Epidermal melanocyte (primary cell): ENCODE measurements around the gene TMEM208.
A peak's percentile ranks its signal among the peaks of the same experiment; 100 is the strongest.

Experiments used
- DNase-seq: peaks from one replicate; pipeline ENCODE4 v3.0.0; 2011; ENCODE audit warnings: low spot score; ENCODE audit not compliant: insufficient read length

Gene TMEM208

DNA sequence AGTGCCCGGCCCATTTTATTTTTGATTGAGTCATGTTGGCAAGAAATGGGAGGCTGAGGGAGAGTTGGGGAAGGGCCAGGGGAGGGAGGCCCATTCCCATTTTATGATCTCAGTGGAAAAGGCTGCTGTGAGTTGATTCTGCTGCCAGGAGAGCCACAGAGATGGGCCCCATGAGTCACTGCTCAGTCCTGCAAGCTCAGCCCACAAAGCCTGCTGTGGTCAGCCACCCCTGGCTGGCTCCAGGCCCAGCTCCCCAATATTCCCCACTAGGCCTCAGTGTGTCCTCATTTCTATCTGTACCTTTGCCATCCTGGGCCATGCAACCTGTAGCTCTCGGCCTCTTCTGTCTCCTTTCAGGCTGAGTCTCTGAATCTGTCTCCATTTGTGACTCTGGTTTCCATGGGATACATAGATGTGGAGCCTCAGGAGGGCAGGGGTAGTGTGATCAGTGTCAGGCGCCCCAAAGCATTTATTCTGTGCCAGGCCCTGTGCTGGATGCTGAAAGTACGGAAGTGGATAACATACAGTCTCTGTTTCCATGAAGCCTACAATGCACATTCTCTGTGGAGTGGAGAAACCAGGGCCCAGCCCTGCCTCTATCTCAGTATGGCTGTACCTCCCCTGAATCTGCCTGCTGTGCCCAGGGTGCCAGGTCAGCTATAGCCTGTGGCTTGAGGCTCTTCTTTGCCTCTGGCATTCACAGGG lies 50.5 kb downstream of the TMEM208 start:
- DNase-seq: peak; percentile 90

GRCh38 chr16:67277999-67278772 lies 51.3 kb downstream of the TMEM208 start:
- DNase-seq: no peak
